HepG2 (cell line): ENCODE data around the gene TKFC. TPM values are rescaled to one million over a fixed set of nuclear protein-coding genes. Genes with fewer than 3 reads are reported as not detected.

ENCODE experiments used
- BHLHE40 ChIP-seq: IDR thresholded peaks from 2 replicates; pipeline ENCODE4 v1.6.1; 2011; ENCODE audit warnings: low read length, improper control_type of control experiment
- ELF1 ChIP-seq: sonication (generic); formaldehyde crosslinking; IDR thresholded peaks from 2 replicates; pipeline ENCODE4 v1.4.0; 2020; ENCODE audit warnings: missing genetic modification reagents
- FOXA3 ChIP-seq: IDR thresholded peaks from 2 replicates; pipeline ENCODE4 v1.6.1; 2016; ENCODE audit warnings: missing genetic modification reagents, missing compliant biosample characterization
- GABPB1 ChIP-seq: IDR thresholded peaks from 2 replicates; pipeline ENCODE4 v1.6.1; 2016; ENCODE audit warnings: mild to moderate bottlenecking, missing genetic modification reagents, moderate library complexity, missing compliant biosample characterization
- GMEB1 ChIP-seq: sonication (generic); formaldehyde crosslinking; IDR thresholded peaks from 2 replicates; pipeline ENCODE4 v1.5.1; 2020; ENCODE audit warnings: missing genetic modification reagents, mild to moderate bottlenecking, borderline replicate concordance
- HNF1B ChIP-seq: sonication (generic); formaldehyde crosslinking; IDR thresholded peaks from 2 replicates; pipeline ENCODE4 v1.5.1; 2020; ENCODE audit warnings: mild to moderate bottlenecking, moderate library complexity, missing genetic modification reagents
- IKZF4 ChIP-seq: sonication (generic); formaldehyde crosslinking; IDR thresholded peaks from 2 replicates; pipeline ENCODE4 v1.5.1; 2020; ENCODE audit warnings: borderline replicate concordance, mild to moderate bottlenecking, low read depth, missing genetic modification reagents; ENCODE audit errors: not compliant biosample characterization
- MED13 ChIP-seq: sonication (generic); formaldehyde crosslinking; IDR thresholded peaks from 2 replicates; pipeline ENCODE4 v1.5.0; 2020; ENCODE audit warnings: missing genetic modification reagents
- NCOR1 ChIP-seq: fragments of 200-600 bp; sonication (generic); IDR thresholded peaks from 2 replicates; pipeline ENCODE4 v1.7.0; 2017; ENCODE audit warnings: antibody characterized with exemption, low read length, borderline replicate concordance
- RELA ChIP-seq: sonication (generic); formaldehyde crosslinking; IDR thresholded peaks from 2 replicates; pipeline ENCODE4 v1.4.0; 2020; ENCODE audit warnings: missing genetic modification reagents
- RNF2 ChIP-seq: fragments of 450-650 bp; conservative IDR thresholded peaks from 2 replicates; pipeline ENCODE4 v1.6.1; 2016; ENCODE audit warnings: low read depth
- SRSF9 ChIP-seq: fragments of 200-400 bp; formaldehyde crosslinking; IDR thresholded peaks from 2 replicates; pipeline ENCODE4 v1.6.1; 2018; ENCODE audit warnings: borderline replicate concordance, mild to moderate bottlenecking, low read depth, low read length; ENCODE audit not compliant: insufficient read depth, poor library complexity, severe bottlenecking
- TBL1XR1 ChIP-seq: fragments of 150-350 bp; IDR thresholded peaks from 2 replicates; pipeline ENCODE4 v1.6.1; 2014; ENCODE audit warnings: borderline replicate concordance, low read length; ENCODE audit not compliant: partially characterized antibody
- TMF1 ChIP-seq: sonication (generic); formaldehyde crosslinking; IDR thresholded peaks from 2 replicates; pipeline ENCODE4 v1.8.1; 2022; ENCODE audit warnings: low read depth, missing genetic modification reagents
- ZBTB44 ChIP-seq: sonication (generic); formaldehyde crosslinking; IDR thresholded peaks from 2 replicates; pipeline ENCODE4 v1.4.0; 2020; ENCODE audit warnings: missing genetic modification reagents
- ZFP36 ChIP-seq: fragments of 150-350 bp; IDR thresholded peaks from 2 replicates; pipeline ENCODE4 v1.6.1; 2018; ENCODE audit warnings: borderline replicate concordance, low read length, low read depth; ENCODE audit not compliant: partially characterized antibody
- ZMYM2 ChIP-seq: sonication (generic); formaldehyde crosslinking; IDR thresholded peaks from 2 replicates; pipeline ENCODE4 v1.8.0; 2022; ENCODE audit warnings: mild to moderate bottlenecking, missing genetic modification reagents
- ZNF530 ChIP-seq: sonication (generic); formaldehyde crosslinking; IDR thresholded peaks from 2 replicates; pipeline ENCODE4 v1.5.0; 2020; ENCODE audit warnings: low read depth, mild to moderate bottlenecking, missing genetic modification reagents
- polyA plus RNA-seq, 8 experiments: library from polyadenylated mRNA; depleted of rRNA in 3 of 8; stranded (reverse) in 7 of 8; unstranded in 1 of 8; fragments of >200 nt; fragmentation: Illumina TruSeq in 4 of 8; extraction: Trizol in 4 of 8; gene quantifications; 2 replicates each; pipeline versions ENCODE4 v1.2.1 to v1.2.3, GENCODE V29; 2011 to 2016; ENCODE audit warnings: low read depth in 4 of 8, missing spikeins in 1 of 8, mixed read lengths in 1 of 8; ENCODE audit not compliant: insufficient read depth in 1 of 8
- total RNA-seq, 5 experiments: library from RNA; depleted of rRNA; stranded (reverse); fragments of >200 nt; fragmentation: Illumina TruSeq; extraction: Trizol; gene quantifications; 2 replicates each; pipeline ENCODE4 v1.2.3, GENCODE V29; 2016; ENCODE audit warnings: low read depth in 1 of 5
- TF ChIP-seq, protein P1 (sequence below): sonication (generic); formaldehyde crosslinking; IDR thresholded peaks from 2 replicates; pipeline ENCODE4 v1.4.0; 2020; ENCODE audit warnings: missing genetic modification reagents, borderline replicate concordance

The TKFC gene
- total and polyA plus RNA-seq, 2 of the 13 experiments (the other 11 are each of a cell fraction or from before 2014, with no cell fraction given), result 147 to 197 TPM

- TF ChIP-seq IKZF4 (CRISPR knock-in tag), result peak; percentile 73
- TF ChIP-seq RNF2, result no peak
- TF ChIP-seq ZBTB44 (CRISPR knock-in tag), result no peak
- no peak for TF ChIP-seq GABPB1 (CRISPR knock-in tag)
- 0 out of 2 replicates have a peak, but pooled peaks have one; percentile 8 for TF ChIP-seq ZMYM2 (CRISPR knock-in tag)
- TF ChIP-seq HNF1B (CRISPR knock-in tag), result peak; percentile 63
- TF ChIP-seq GMEB1 (CRISPR knock-in tag), result no peak
- no peak for TF ChIP-seq TBL1XR1
- no peak for TF ChIP-seq ELF1 (CRISPR knock-in tag)
- no peak for TF ChIP-seq RELA
- TF ChIP-seq BHLHE40, result peak; percentile 37; the same call in 1 of the 2 replicates
- no peak for TF ChIP-seq ZFP36
- TF ChIP-seq MED13 (CRISPR knock-in tag), result no peak
- no peak for TF ChIP-seq ZNF530 (CRISPR knock-in tag)
- no peak for TF ChIP-seq TMF1
- peak; percentile 93 for TF ChIP-seq NCOR1
- TF ChIP-seq, protein P1, sequence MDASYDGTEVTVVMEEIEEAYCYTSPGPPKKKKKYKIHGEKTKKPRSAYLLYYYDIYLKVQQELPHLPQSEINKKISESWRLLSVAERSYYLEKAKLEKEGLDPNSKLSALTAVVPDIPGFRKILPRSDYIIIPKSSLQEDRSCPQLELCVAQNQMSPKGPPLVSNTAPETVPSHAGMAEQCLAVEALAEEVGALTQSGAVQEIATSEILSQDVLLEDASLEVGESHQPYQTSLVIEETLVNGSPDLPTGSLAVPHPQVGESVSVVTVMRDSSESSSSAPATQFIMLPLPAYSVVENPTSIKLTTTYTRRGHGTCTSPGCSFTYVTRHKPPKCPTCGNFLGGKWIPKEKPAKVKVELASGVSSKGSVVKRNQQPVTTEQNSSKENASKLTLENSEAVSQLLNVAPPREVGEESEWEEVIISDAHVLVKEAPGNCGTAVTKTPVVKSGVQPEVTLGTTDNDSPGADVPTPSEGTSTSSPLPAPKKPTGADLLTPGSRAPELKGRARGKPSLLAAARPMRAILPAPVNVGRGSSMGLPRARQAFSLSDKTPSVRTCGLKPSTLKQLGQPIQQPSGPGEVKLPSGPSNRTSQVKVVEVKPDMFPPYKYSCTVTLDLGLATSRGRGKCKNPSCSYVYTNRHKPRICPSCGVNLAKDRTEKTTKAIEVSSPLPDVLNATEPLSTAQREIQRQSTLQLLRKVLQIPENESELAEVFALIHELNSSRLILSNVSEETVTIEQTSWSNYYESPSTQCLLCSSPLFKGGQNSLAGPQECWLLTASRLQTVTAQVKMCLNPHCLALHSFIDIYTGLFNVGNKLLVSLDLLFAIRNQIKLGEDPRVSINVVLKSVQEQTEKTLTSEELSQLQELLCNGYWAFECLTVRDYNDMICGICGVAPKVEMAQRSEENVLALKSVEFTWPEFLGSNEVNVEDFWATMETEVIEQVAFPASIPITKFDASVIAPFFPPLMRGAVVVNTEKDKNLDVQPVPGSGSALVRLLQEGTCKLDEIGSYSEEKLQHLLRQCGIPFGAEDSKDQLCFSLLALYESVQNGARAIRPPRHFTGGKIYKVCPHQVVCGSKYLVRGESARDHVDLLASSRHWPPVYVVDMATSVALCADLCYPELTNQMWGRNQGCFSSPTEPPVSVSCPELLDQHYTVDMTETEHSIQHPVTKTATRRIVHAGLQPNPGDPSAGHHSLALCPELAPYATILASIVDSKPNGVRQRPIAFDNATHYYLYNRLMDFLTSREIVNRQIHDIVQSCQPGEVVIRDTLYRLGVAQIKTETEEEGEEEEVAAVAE (CRISPR knock-in tag), result 0 out of 2 replicates have a peak, but pooled peaks have one; percentile 42
- TF ChIP-seq SRSF9, result no peak
- TF ChIP-seq FOXA3 (CRISPR knock-in tag), result peak; percentile 57
Measured at GRCh38 chr11:61334434-61335354, 1.7 kb downstream of the TKFC start (continued).
